Fibroblast of lung (primary cell): ENCODE measurements around the gene DNM3. TPM values are rescaled to one million over a fixed set of nuclear protein-coding genes. Genes with fewer than 3 reads are reported as not detected.

Source experiments
- DNase-seq, 2 donors: peaks; one replicate each; pipeline versions ENCODE4 v3.0.0 to v3.0.0-alpha.2; 2010; ENCODE audit warnings: low read depth in 2 of 2
- H2AFZ ChIP-seq: 2 replicates; pipeline ENCODE4 v1.5.1; 2012; ENCODE audit warnings: low read length, control low read depth, inconsistent platforms
- H3K27ac ChIP-seq: 2 replicates; pipeline ENCODE4 v1.5.1; 2011; ENCODE audit warnings: low read length, control low read depth; ENCODE audit not compliant: insufficient read depth
- H3K27me3 ChIP-seq: 2 replicates; pipeline ENCODE4 v1.5.1; 2011; ENCODE audit warnings: mild to moderate bottlenecking, low read length; ENCODE audit not compliant: control insufficient read depth, insufficient read depth
- H3K36me3 ChIP-seq: 2 replicates; pipeline ENCODE4 v1.5.1; 2011; ENCODE audit warnings: low read length; ENCODE audit not compliant: control insufficient read depth, insufficient read depth
- H3K4me1 ChIP-seq: 2 replicates; pipeline ENCODE4 v1.5.1; 2011; ENCODE audit warnings: low read length; ENCODE audit not compliant: control insufficient read depth, insufficient read depth; ENCODE audit errors: extremely low read depth
- H3K4me2 ChIP-seq: 2 replicates; pipeline ENCODE4 v1.5.1; 2011; ENCODE audit warnings: low read length, control low read depth; ENCODE audit not compliant: insufficient read depth; ENCODE audit errors: extremely low read depth
- H3K4me3 ChIP-seq, 4 experiments: fragments of 200-600 bp in 1 of 4; sonication (generic) in 1 of 4; replicated peaks in 1 of 4; 2 replicates each; pipeline ENCODE4 v1.5.1; 2011 to 2016; ENCODE audit warnings: low read length in 4 of 4, low read depth in 3 of 4, mild to moderate bottlenecking in 3 of 4, control low read depth in 2 of 4, inconsistent platforms in 1 of 4, mixed read lengths in 1 of 4; ENCODE audit not compliant: insufficient read depth in 1 of 4; ENCODE audit errors: control extremely low read depth in 1 of 4
- H3K79me2 ChIP-seq: 2 replicates; pipeline ENCODE4 v1.5.1; 2012; ENCODE audit warnings: mild to moderate bottlenecking, low read length, inconsistent platforms; ENCODE audit not compliant: control insufficient read depth, insufficient read depth
- H3K9ac ChIP-seq: 2 replicates; pipeline ENCODE4 v1.5.1; 2011; ENCODE audit warnings: mild to moderate bottlenecking, low read length, control low read depth; ENCODE audit not compliant: insufficient read depth
- H3K9me3 ChIP-seq: 2 replicates; pipeline ENCODE4 v1.5.1; 2012; ENCODE audit warnings: low read depth, low read length; ENCODE audit not compliant: control insufficient read depth, insufficient read depth
- H4K20me1 ChIP-seq: 2 replicates; pipeline ENCODE4 v1.5.1; 2011; ENCODE audit warnings: low read length; ENCODE audit not compliant: control insufficient read depth, insufficient read depth; ENCODE audit errors: extremely low read depth
- CTCF ChIP-seq, 2 donors: IDR thresholded peaks in 1 of 2; conservative IDR thresholded peaks in 1 of 2; 1 replicate in 1 of 2; 2 replicates in 1 of 2; pipeline ENCODE4 v1.5.1; 2011 to 2012; ENCODE audit warnings: low read length in 2 of 2, control low read depth in 1 of 2, inconsistent platforms in 1 of 2, low read depth in 1 of 2, mild to moderate bottlenecking in 1 of 2
- EZH2 ChIP-seq: IDR thresholded peaks from 2 replicates; pipeline ENCODE4 v1.5.1; 2012; ENCODE audit warnings: low read length, control low read depth, mild to moderate bottlenecking; ENCODE audit errors: missing control alignments
- polyA plus RNA-seq, 2 donors: library from polyadenylated mRNA; depleted of rRNA in 1 of 2; stranded (reverse) in 1 of 2; unstranded in 1 of 2; fragments of >200 nt; gene quantifications; 2 replicates each; pipeline ENCODE4 v1.2.1, GENCODE V29; 2011 to 2012; ENCODE audit warnings: missing spikeins in 1 of 2
- total RNA-seq: library from RNA; depleted of rRNA; stranded (reverse); fragments of >200 nt; gene quantifications from 2 replicates; pipeline ENCODE4 v1.2.1, GENCODE V29; 2014

The DNM3 gene
- total and polyA plus RNA-seq, 2 donors (not counting 1 experiment from before 2014, with no cell fraction given): 1.6 to 3.6 TPM

DNA sequence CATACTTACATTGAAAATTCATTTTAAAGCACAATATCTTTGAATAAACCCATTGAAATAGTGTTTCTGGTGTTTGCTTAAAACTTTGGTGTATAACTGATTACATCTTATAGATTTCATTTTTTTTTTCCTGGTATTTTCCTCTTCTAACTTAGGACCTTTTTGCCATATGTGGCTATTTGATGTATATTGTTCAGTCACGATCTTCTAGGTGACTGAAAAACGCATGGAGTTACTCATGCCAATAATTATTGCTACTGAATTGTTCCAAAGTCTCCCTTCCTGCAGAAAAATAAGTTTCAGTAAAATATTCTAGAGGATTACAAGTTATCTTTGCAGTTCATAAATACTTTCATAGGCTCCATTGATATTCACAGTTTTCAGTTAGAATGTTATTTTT lies 556.3 kb downstream of the DNM3 start:
- Histone ChIP-seq H2AFZ (no peak overlapping the region), H3K79me2 (no peaks in the 10 kb centered on the region), H4K20me1 (no peaks in the 10 kb centered on the region), H3K27me3 (no peaks in the 10 kb centered on the region), H3K9me3 (no peaks in the 10 kb centered on the region), H3K4me2 (no peak overlapping the region), H3K9ac (no peak overlapping the region), H3K36me3 (no peaks in the 10 kb centered on the region), H3K4me3 (no peak overlapping the region), H3K27ac (no peak overlapping the region), H3K4me1 (peaks cover 2% of the 10 kb centered on the region)
- DNase-seq: no peak
- TF ChIP-seq CTCF (conservative IDR thresholded peaks at IDR 0.05 in 1 of 2, IDR thresholded peaks at IDR 0.05 in 1 of 2; ENCODE audit: low read depth in 1 of 2, low read length in 2 of 2) (no peak), EZH2 (no peak)

DNA sequence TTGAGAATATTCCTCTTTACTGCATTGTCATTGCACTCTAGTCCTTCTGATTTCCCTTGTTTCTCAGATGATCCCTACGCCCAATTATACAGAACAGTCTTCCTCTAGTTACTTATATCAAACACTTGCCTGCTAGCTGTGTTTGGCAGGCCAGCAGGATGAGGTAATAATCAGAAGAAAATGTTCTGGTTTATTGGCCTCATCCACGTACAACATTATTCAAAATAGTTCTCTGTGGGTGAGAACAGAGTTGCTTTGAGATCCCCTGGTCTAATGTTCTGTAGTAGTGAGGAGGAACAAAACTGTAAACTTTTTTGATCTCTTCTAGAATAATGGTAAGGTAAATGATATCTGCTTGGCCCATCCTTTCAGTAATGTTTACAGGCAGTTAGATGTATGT lies 556.9 kb downstream of the DNM3 start:
- H3K4me2 ChIP-seq: no peak overlapping the region
- no peak overlapping the region for H3K27ac ChIP-seq

DNA sequence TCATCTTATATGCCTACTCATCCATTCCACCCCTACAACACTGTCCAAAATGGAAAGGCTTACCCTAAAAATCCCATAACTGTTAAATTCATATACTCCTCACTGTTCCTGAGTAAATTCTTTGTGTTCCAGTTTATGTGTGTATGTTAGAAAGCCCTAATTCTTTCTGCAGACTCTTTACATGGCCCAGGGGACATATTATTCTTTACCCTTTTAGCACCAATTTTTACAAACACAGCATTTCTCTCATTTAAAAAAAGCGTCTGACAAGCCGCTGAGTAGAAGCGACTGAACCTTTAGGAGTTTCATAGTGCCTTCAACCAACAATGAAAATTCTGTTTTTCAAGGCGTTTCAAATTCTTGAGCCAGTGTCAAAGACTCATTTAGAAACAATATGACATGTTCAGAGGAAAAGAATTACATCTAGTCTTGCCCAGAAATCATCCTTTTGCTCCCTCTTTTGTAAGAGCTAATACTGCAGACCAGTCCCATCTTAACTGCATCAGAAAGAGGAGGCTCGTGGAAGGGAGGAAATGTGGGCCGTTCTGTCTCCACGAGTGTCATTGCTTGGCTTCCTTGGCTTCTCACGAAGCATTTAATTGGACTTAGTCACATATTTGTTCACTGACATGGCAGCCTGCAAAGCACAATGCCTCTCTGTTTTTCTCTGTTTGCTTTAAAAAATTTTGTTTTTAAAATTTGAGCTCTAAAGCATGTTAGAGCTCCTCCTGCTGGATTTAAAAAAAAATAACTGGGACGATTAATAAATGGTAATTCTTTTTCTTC lies 557.9 kb downstream of the DNM3 start:
- no peak overlapping the region for H3K9ac ChIP-seq
- H3K36me3 ChIP-seq: no peaks in the 10 kb centered on the region
- H4K20me1 ChIP-seq: no peaks in the 10 kb centered on the region
- H3K4me1 ChIP-seq: peaks cover 2% of the 10 kb centered on the region
- peak overlapping the region; percentile 70 for H2AFZ ChIP-seq
- no peaks in the 10 kb centered on the region for H3K79me2 ChIP-seq
- peak overlapping the region; percentile 49 for H3K27ac ChIP-seq
- H3K4me3 ChIP-seq: no peak overlapping the region
- DNase-seq: peak; percentile 87 to 98
- H3K9me3 ChIP-seq: no peaks in the 10 kb centered on the region
- TF ChIP-seq EZH2 (no peak), CTCF (conservative IDR thresholded peaks at IDR 0.05 in 1 of 2, IDR thresholded peaks at IDR 0.05 in 1 of 2; ENCODE audit: low read depth in 1 of 2, low read length in 2 of 2) (peak; percentile 27 to 30)
- peak overlapping the region; percentile 59 for H3K4me2 ChIP-seq
- H3K27me3 ChIP-seq: no peaks in the 10 kb centered on the region

More for the DNA sequence above, 556.9 kb downstream of the DNM3 start:
- Histone ChIP-seq H4K20me1 (no peaks in the 10 kb centered on the region), H3K27me3 (no peaks in the 10 kb centered on the region), H3K9ac (no peak overlapping the region), H2AFZ (no peak overlapping the region), H3K9me3 (no peaks in the 10 kb centered on the region), H3K36me3 (no peaks in the 10 kb centered on the region), H3K4me3 (no peak overlapping the region), H3K79me2 (no peaks in the 10 kb centered on the region), H3K4me1 (peaks cover 2% of the 10 kb centered on the region)
- TF ChIP-seq EZH2: no peak
- no peak for TF ChIP-seq CTCF (conservative IDR thresholded peaks at IDR 0.05 in 1 of 2, IDR thresholded peaks at IDR 0.05 in 1 of 2; ENCODE audit: low read depth in 1 of 2, low read length in 2 of 2)
- peak; percentile 49 to 64 for DNase-seq
